ENCODE results near the gene ST6GALNAC4. TPM values are rescaled to one million over a fixed set of nuclear protein-coding genes. Genes with fewer than 3 reads are reported as not detected.

Gene ST6GALNAC4
- total RNA-seq, 2 donors from 2014 or later, result 25.4 to 66.5 TPM

GRCh38 chr9:127898433-127899127 lies 18.3 kb downstream of the ST6GALNAC4 start:
- Histone ChIP-seq H3K27ac (peak overlapping the region; percentile 75), H3K9me3 (no peaks in the 10 kb centered on the region), H3K4me3 (peak overlapping the region; percentile 86), H3K27me3 (no peaks in the 10 kb centered on the region), H3K36me3 (peaks cover 23% of the 10 kb centered on the region), H3K4me1 (peaks cover 15% of the 10 kb centered on the region), H3K9ac (ENCODE audit: low read depth in 2 of 2, low read length in 2 of 2) (peak overlapping the region; percentile 64 to 73)
- intact Hi-C loops (cut with DNase I), result no loop called here
- no peak for TF ChIP-seq CTCF (IDR thresholded peaks at IDR 0.05)
- DNase-seq, result peak; percentile 45

GRCh38 chr9:127897193-127897692 lies 19.6 kb downstream of the ST6GALNAC4 start:
- no peak overlapping the region for H3K9ac ChIP-seq (ENCODE audit: low read depth in 2 of 2, low read length in 2 of 2)
- H3K27me3 ChIP-seq, result no peaks in the 10 kb centered on the region
- H3K36me3 ChIP-seq, result peaks cover 36% of the 10 kb centered on the region
- H3K4me1 ChIP-seq, result peaks cover 12% of the 10 kb centered on the region
- H3K9me3 ChIP-seq, result no peaks in the 10 kb centered on the region
- peak overlapping the region; percentile 75 for H3K27ac ChIP-seq
- DNase-seq, result peak; percentile 73
- no peak overlapping the region for H3K4me3 ChIP-seq
- no peak for TF ChIP-seq CTCF (IDR thresholded peaks at IDR 0.05)
- intact Hi-C loops (cut with DNase I), result no loop called here

- Histone ChIP-seq H3K27me3 (no peaks in the 10 kb centered on the region), H3K36me3 (peaks cover 37% of the 10 kb centered on the region), H3K4me1 (peaks cover 12% of the 10 kb centered on the region), H3K9me3 (no peaks in the 10 kb centered on the region), H3K9ac (ENCODE audit: low read depth in 2 of 2, low read length in 2 of 2) (no peak overlapping the region), H3K27ac (no peak overlapping the region), H3K4me3 (no peak overlapping the region)
- intact Hi-C loops (cut with DNase I), result no loop called here
- peak; percentile 15 for DNase-seq
- no peak for TF ChIP-seq CTCF (IDR thresholded peaks at IDR 0.05)
Observed at GRCh38 chr9:127896395-127897192, 20.2 kb downstream of the ST6GALNAC4 start.

GRCh38 chr9:127895811-127896210 lies 21.0 kb downstream of the ST6GALNAC4 start:
- Histone ChIP-seq H3K27ac (no peak overlapping the region), H3K9ac (ENCODE audit: low read depth in 2 of 2, low read length in 2 of 2) (no peak overlapping the region), H3K4me3 (no peak overlapping the region), H3K36me3 (peaks cover 37% of the 10 kb centered on the region), H3K9me3 (no peaks in the 10 kb centered on the region), H3K27me3 (no peaks in the 10 kb centered on the region), H3K4me1 (peaks cover 12% of the 10 kb centered on the region)
- no peak for TF ChIP-seq CTCF (IDR thresholded peaks at IDR 0.05)
- peak; percentile 17 for DNase-seq
- intact Hi-C loops (cut with DNase I), result no loop called here

- H3K9ac ChIP-seq (ENCODE audit: low read depth in 2 of 2, low read length in 2 of 2), result no peak overlapping the region
- no peak for TF ChIP-seq CTCF (IDR thresholded peaks at IDR 0.05)
- H3K4me1 ChIP-seq, result peaks cover 6% of the 10 kb centered on the region
- H3K4me3 ChIP-seq, result no peak overlapping the region
- intact Hi-C loops (cut with DNase I), result no loop called here
- H3K27me3 ChIP-seq, result no peaks in the 10 kb centered on the region
- H3K9me3 ChIP-seq, result no peaks in the 10 kb centered on the region
- no peak overlapping the region for H3K27ac ChIP-seq
- no peak for DNase-seq
- H3K36me3 ChIP-seq, result peaks cover 37% of the 10 kb centered on the region
Observed at GRCh38 chr9:127893392-127893791, 23.4 kb downstream of the ST6GALNAC4 start.
